CD4-positive, alpha-beta T cell treated with Interleukin-17A for 1 hour (primary cell): ENCODE data around the gene NTRK3.

Experiments used
- DNase-seq: peaks from one replicate; pipeline ENCODE4 v3.0.0-alpha.2; 2020

NTRK3 gene

GRCh38 chr15:87929841-87930240, 326.7 kb downstream of the NTRK3 start:
- DNase-seq: no peak

- no peak for DNase-seq
Observed at GRCh38 chr15:87924433-87924832, 332.1 kb downstream of the NTRK3 start.

- no peak for DNase-seq
Observed at GRCh38 chr15:87919064-87919463, 337.5 kb downstream of the NTRK3 start.

DNA sequence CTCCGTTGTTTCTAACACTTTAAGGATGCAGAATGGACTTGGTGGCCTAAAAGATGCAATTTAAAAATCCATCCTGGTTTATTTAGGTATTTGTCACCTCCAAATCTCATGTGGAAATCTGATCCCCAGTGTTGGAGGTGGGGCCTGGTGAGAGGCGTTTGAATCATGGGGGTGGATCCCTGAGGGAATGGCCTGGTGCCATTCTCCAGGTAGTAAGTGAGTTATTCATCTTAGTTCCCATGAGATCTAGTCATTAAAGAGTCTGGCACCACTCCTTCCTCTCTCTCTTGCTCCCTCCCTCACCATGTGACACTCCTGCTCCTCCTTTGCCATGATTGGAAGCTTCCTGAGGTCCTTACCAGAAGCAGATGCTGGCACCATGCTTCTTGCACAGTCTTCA, 339.1 kb downstream of the NTRK3 start:
- DNase-seq: no peak

GRCh38 chr15:87916208-87916607, 340.3 kb downstream of the NTRK3 start:
- no peak for DNase-seq

DNA sequence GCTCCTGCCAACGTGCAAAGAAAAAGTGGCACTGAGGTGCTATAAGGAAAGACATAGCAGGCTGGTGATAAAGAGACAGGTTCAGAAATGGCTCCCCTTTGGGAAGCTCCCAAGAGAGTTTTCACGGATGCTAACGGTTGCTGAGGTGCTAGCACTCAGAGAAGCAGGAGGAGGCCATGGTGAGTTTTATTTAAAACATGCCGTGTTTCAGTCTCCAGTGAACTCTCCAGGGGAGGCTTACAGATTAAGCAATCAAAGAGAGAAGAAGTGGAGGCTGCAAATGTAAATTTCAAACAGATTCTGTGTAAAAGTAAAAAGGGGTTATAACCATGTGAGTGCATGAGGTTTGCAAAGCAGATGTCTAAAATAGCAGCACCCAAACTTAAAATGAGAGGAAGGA, 346.2 kb downstream of the NTRK3 start:
- DNase-seq: no peak

DNA sequence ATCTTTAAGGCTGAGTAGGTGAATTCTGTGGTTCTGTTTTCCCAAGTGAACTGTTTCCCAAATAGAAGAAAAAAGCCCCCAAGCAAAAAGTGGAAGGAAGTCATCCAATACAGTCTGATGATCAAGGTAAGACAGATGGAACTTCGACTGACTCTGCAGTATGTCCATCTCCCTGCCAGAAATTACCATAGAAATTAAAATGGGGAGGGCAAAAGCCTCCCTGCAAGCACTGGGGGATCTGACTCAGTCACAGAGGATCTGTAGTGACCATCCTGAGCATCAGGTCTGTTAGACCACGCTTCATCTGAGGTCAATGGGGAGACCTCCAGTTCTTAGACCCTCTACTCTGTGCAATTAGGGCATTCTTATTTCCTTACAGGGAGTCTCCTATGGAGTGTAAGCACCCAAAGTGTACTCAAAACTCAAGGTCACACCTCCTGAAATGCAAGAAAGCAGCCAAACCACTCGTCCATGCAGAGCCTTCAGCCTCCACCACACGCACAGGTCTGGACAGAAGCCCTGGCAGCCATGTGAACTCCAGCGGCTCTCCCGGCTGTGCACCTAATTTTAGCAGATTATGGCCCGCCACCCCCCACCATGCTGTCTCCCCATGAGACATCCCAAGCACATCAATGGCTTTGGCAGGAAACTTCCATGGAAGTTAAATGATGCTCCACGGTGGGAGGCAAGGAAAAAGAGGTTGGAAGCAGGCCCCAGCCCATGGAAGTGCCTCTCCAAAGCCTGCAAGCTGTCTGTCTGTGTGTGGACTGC, 348.7 kb downstream of the NTRK3 start:
- no peak for DNase-seq

DNA sequence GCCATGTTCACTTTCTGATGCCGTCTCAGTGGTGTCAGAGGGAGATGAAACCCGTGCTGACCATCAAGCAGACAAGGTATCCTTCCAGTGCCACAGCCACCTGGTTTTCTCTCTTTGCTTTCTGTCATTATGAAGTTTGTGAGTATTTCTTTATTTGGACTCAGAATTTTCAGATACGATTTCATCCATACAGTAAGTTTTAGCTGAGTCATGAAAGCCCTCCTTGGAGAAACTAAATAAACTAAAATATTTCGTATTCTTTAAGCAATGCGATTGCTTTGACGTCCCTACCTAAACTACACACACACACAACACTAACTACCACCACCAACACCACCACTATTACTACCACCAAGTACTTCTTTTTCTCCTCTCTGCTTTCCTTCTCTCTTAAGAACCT, 350.1 kb downstream of the NTRK3 start:
- no peak for DNase-seq

DNA sequence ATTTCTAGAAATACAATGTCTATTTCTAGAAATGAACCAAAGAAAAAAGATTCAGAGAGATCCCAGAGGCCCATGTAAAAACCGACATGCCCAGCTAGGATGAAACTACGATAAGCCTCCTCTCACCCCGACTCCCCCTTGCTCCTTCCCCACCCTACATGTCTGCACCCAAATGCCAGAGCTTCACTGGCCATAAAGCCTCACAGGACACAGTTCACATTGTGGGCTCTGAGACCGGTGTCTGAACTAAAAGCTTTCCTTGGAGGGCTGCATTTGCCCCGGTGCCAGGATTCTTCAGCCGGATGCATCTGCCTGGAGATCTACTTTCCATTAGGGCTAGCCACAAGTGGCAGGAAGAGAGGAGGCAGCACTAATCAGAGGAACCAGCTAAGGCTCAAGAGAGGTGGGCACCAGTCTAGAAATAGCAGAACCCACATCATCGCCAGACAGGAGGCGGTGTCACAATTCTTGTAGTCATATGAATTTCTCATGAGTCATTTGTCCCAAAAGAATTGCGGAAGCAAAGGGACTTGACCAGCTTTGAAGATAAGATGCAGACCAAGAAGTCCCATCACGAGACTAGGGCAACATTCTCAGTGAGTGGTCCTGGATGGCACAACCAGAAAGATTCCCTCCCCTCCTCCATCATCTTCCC, 353.6 kb downstream of the NTRK3 start:
- no peak for DNase-seq

DNA sequence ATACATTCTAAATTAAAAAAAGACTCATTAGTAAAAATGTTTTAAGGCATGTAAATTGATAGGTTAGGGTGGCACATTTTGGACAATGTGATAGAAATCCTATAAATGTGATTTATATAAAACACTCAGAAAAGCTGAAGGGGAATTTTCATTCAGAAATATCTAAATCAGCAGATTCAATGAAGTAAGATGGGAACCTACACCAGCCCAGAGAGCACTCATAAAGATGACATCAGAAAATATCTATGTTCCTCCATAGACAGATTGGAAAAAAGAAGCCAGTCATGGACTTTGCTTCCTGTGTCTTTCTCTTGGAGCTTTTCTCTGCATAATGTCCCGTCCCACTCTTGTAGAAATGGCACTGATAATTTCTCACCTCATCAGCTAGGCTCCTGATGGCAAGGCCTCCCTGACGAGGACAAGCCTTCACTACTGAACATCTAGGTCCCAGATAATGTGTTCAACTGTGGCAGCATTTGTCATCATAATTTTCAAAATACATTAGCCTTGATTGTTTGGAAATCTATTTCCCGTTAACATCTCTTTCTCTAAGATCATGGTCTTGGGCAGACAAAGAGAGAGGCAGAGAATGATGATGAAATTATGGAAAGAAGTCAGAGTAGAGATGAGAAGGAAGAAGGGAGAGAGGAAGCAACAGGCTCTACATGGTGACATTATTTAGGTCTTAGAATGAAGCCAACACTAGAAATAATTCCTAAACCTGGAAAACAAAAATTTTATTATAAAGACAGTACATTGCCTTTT, 354.4 kb downstream of the NTRK3 start:
- no peak for DNase-seq

DNA sequence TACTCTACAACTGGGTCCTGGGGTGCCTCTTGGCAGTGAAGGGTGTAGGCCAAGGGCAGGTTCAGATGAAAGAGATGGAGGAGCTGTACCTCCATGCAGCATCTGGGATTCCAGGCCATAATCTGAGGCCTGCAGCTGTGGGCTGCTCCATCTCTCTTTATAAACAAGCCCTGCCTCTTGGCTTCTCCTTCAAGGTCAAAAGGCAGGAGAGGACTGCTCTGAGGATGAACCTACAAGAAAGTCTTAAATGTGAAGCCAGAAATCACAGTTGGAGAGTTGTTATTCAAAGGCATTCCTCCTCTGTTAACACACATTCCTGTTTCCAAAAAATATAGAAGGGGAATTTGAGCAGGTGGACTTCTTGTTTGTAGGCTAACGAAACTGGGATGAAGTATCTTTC, 355.5 kb downstream of the NTRK3 start:
- no peak for DNase-seq

DNA sequence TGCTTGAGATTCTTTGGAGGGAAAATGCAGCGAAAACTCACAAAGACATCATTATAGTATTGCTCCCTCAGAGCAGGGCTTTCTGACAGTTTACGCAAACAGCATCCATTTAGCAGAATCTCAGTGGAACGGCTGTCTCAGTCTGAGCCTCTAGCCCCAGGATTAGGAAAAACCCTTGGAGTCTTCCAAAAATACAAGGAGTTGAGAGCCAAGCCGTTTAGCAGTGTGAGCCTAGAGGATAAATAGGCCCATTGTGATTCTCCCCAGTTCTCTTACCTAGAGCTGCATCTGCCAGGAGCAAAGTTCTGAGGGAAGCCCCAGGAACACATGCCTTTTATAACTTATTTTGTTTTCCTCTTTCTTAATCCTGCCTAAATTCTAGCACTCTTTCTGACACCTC, 359.6 kb downstream of the NTRK3 start:
- no peak for DNase-seq

DNA sequence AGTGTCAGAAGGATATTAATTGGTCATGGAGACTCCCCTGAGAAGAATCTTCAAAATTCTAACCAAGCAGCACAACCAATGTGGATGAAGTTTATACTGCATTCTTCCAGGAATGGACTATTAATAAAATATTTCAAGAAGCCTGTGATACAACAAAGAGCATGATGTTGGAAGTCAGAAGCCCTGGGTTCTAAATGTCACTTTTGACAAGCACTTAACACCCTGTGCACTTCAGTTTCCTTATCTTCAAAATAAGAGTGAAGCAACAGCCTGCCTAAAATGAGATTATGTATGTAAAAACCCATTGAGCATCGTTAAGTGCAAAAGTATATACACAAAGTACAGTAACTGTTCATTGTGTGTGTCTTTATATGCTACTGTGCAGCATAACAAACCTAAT, 369.4 kb downstream of the NTRK3 start:
- DNase-seq: no peak

GRCh38 chr15:87881026-87881425, 375.5 kb downstream of the NTRK3 start:
- DNase-seq: no peak

DNA sequence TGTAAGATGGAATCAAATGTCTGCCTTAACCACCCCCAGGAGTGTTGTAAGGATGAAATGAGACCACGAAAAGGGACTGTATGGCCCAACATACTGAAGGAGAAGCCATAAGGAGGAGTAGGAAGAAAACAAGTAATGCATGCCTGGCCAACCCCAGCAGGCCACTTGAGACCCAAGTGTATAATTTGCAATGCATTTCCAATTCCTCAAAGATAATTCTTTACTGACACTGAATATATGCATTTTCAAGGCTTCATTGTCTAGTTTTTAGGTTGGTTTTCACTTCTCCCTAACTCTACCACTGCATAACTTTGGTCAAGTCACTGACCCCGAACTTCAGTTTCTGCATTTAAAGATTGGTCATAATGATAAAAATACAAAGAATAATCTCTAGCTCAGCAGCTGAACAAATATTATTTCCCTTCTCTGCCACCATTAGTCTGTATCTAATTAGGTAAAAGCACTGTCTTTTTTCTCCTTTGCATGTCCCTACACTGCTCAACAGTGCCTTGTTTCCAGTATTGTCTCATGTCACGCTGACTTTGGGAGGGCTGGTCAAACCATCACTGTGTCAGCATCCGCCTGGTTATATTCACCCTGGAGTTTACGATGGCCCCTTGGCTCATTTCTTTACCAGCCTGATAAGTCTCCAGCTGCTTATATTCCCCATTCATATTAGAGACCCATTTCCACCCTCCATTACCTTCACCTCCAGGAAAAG, 378.6 kb downstream of the NTRK3 start:
- DNase-seq: no peak

GRCh38 chr15:87877114-87877810, 379.3 kb downstream of the NTRK3 start:
- DNase-seq: no peak

DNA sequence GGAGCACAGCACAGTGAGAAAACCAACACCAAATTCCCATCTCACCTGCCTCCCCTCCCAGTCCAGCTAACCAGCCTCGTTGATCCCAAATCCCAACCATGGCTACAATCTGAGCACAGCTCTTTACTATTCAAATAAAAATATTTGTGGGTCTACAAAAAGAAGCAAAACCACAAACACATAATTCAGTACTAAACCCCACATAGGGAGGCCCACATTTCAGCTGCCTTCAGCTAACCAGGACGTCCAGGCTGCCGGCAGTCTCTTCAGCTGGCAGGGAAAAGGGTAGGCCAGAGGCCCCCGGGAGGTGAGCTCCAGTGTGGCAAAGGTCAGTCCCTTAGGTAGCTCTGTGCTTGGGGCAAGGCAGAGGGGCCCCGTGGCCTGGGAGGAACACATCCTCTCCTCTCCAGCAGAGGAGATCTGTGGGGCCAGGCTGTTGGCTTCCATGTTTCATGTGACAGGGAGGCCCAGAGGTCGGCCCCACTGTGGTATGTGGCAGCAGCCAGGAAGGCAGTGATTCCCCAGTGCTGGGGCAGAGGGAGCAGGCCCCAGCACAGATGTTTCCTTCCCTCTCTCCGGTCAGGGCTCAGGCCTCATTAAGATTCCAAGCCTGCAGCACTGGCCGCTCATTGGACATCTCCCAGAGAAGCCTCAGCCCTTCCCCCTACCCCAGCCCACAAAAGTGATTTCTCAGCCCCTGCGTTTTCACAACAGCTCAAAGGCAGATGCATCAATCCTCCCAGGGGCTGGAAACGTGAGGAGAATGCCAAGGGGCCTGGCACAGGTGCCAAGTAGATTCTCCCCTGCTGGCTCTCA, 381.4 kb downstream of the NTRK3 start:
- no peak for DNase-seq

DNA sequence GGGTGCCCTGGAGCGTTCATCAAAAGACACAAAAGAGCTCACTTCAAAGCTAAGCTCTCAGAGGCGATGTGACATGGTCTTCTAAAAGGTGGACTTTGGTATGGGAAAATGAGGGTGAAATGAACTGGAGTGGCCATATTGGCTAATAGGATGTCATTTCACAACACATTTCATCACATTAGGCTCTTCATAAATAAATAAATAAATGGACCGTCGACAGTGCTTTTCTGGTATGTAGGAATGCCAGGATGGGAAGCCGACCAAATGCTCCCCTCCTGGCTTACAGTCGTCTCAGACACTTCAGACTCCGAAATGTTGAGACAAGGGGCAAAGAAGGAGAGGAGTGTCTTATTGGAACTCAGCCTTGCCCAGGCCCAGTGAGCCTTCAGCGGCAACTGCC, 383.0 kb downstream of the NTRK3 start:
- DNase-seq: no peak

DNA sequence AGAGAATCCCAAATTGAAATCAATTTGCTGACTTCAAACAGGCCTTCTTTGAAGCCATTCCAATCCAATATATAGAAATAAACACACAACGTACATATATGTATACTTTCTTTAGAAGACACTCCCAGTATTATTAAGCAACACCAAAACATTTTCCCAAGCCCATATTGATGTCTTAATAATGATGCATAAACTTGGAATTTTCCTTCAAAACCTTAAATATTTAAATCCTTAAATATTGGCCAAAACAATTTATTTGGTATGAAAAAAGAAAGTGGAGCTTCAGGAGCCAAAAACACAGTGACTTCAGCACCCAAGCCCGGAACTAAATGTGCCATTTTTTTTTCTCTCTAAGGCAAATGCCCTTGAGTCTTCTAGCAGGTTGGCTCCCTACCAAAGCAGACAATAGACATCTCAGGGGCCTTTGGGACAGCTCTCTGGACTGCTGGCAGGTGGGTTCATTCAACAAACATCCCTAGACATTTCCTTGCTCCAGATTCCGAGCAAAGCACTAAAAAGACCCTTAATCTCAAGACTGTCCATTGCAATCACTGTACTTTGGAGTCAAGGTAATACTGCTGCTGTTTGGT, 384.7 kb downstream of the NTRK3 start:
- DNase-seq: no peak

GRCh38 chr15:87871258-87871681, 385.3 kb downstream of the NTRK3 start:
- no peak for DNase-seq

DNA sequence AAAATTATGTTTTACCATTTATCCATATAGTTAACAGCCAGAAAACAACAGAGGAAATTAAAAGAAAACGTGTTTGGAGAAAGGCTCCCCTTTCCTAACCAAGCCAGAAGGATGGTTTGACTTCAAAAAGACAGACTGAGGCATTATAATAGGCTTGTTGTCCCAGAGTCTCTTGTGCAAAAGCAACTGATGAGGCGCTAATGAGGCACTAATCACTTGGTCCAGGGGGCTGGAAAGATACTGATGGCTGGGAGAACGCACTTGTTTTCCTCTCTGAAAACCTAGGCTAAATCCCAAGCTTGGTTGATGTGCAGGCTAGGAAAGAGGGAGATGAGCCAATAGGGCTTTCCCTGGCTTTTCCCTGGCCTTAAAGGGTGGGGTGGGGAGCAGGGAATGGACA, 389.6 kb downstream of the NTRK3 start:
- no peak for DNase-seq
